Activated T-helper 17 cell treated with anti-CD3 and anti-CD28 coated beads, Interleukin-2, amount 50 U/mL, for 72 hours (primary cell): ENCODE data around the gene CFAP73. TPM values are rescaled to one million over a fixed set of nuclear protein-coding genes. Genes with fewer than 3 reads are reported as not detected.

Experiments
- total RNA-seq, 2 donors: library from RNA; stranded (reverse); gene quantifications; one replicate each; pipeline ENCODE4 v1.2.3, GENCODE V29; 2022

Gene CFAP73
- total RNA-seq, 2 donors from 2014 or later: 0.32 to 1.2 TPM

Other genes with a start within 250 kb of the CFAP73 start
- 10 to 100 TPM; 15.6 to 20.9 TPM for gene OAS1, start 242.8 kb upstream of the CFAP73 start, total RNA-seq
- 10 to 100 TPM; 17.4 to 41.7 TPM for gene OAS3, start 211.2 kb upstream of the CFAP73 start, total RNA-seq
- 10 to 100 TPM; 44.6 to 64.8 TPM for gene OAS2, start 171.2 kb upstream of the CFAP73 start, total RNA-seq
- gene DTX1, start 93.0 kb upstream of the CFAP73 start, total RNA-seq: 10 to 100 TPM; 13.2 to 17.4 TPM
- 10 to 100 TPM in 1 of 2 donors, 1 to 10 TPM in 1; 1.0 to 21.3 TPM for gene RASAL1, start 14.0 kb upstream of the CFAP73 start, total RNA-seq
- gene DDX54, start 35.8 kb downstream of the CFAP73 start, total RNA-seq: 10 to 100 TPM; 47.4 to 86.9 TPM
- gene RITA1, start 36.0 kb downstream of the CFAP73 start, total RNA-seq: 10 to 100 TPM; 14.2 to 23.9 TPM
- 10 to 100 TPM; 29.4 to 67.7 TPM for gene TPCN1, start 71.7 kb downstream of the CFAP73 start, total RNA-seq
- gene SLC8B1, start 185.4 kb downstream of the CFAP73 start, total RNA-seq: 10 to 100 TPM; 23.2 to 28.4 TPM
- gene PLBD2, start 208.9 kb downstream of the CFAP73 start, total RNA-seq: 10 to 100 TPM; 18.5 to 21.5 TPM